Fibroblast of lung (primary cell): Measurements from ENCODE around the gene IQCF2. TPM values are rescaled to one million over a fixed set of nuclear protein-coding genes. Genes with fewer than 3 reads are reported as not detected.

Experiments
- DNase-seq, 2 donors: peaks; one replicate each; pipeline versions ENCODE4 v3.0.0 to v3.0.0-alpha.2; 2010; ENCODE audit warnings: low read depth in 2 of 2
- H2AFZ ChIP-seq: 2 replicates; pipeline ENCODE4 v1.5.1; 2012; ENCODE audit warnings: low read length, control low read depth, inconsistent platforms
- H3K27ac ChIP-seq: 2 replicates; pipeline ENCODE4 v1.5.1; 2011; ENCODE audit warnings: low read length, control low read depth; ENCODE audit not compliant: insufficient read depth
- H3K27me3 ChIP-seq: 2 replicates; pipeline ENCODE4 v1.5.1; 2011; ENCODE audit warnings: mild to moderate bottlenecking, low read length; ENCODE audit not compliant: control insufficient read depth, insufficient read depth
- H3K36me3 ChIP-seq: 2 replicates; pipeline ENCODE4 v1.5.1; 2011; ENCODE audit warnings: low read length; ENCODE audit not compliant: control insufficient read depth, insufficient read depth
- H3K4me1 ChIP-seq: 2 replicates; pipeline ENCODE4 v1.5.1; 2011; ENCODE audit warnings: low read length; ENCODE audit not compliant: control insufficient read depth, insufficient read depth; ENCODE audit errors: extremely low read depth
- H3K4me2 ChIP-seq: 2 replicates; pipeline ENCODE4 v1.5.1; 2011; ENCODE audit warnings: low read length, control low read depth; ENCODE audit not compliant: insufficient read depth; ENCODE audit errors: extremely low read depth
- H3K4me3 ChIP-seq, 4 experiments: fragments of 200-600 bp in 1 of 4; sonication (generic) in 1 of 4; replicated peaks in 1 of 4; 2 replicates each; pipeline ENCODE4 v1.5.1; 2011 to 2016; ENCODE audit warnings: low read length in 4 of 4, low read depth in 3 of 4, mild to moderate bottlenecking in 3 of 4, control low read depth in 2 of 4, inconsistent platforms in 1 of 4, mixed read lengths in 1 of 4; ENCODE audit not compliant: insufficient read depth in 1 of 4; ENCODE audit errors: control extremely low read depth in 1 of 4
- H3K79me2 ChIP-seq: 2 replicates; pipeline ENCODE4 v1.5.1; 2012; ENCODE audit warnings: mild to moderate bottlenecking, low read length, inconsistent platforms; ENCODE audit not compliant: control insufficient read depth, insufficient read depth
- H3K9ac ChIP-seq: 2 replicates; pipeline ENCODE4 v1.5.1; 2011; ENCODE audit warnings: mild to moderate bottlenecking, low read length, control low read depth; ENCODE audit not compliant: insufficient read depth
- H3K9me3 ChIP-seq: 2 replicates; pipeline ENCODE4 v1.5.1; 2012; ENCODE audit warnings: low read depth, low read length; ENCODE audit not compliant: control insufficient read depth, insufficient read depth
- H4K20me1 ChIP-seq: 2 replicates; pipeline ENCODE4 v1.5.1; 2011; ENCODE audit warnings: low read length; ENCODE audit not compliant: control insufficient read depth, insufficient read depth; ENCODE audit errors: extremely low read depth
- CTCF ChIP-seq, 2 donors: IDR thresholded peaks in 1 of 2; conservative IDR thresholded peaks in 1 of 2; 1 replicate in 1 of 2; 2 replicates in 1 of 2; pipeline ENCODE4 v1.5.1; 2011 to 2012; ENCODE audit warnings: low read length in 2 of 2, control low read depth in 1 of 2, inconsistent platforms in 1 of 2, low read depth in 1 of 2, mild to moderate bottlenecking in 1 of 2
- EZH2 ChIP-seq: IDR thresholded peaks from 2 replicates; pipeline ENCODE4 v1.5.1; 2012; ENCODE audit warnings: low read length, control low read depth, mild to moderate bottlenecking; ENCODE audit errors: missing control alignments
- polyA minus RNA-seq: library from RNA; depleted of rRNA, polyadenylated mRNA; stranded (reverse); fragments of >200 nt; gene quantifications from 2 replicates; pipeline ENCODE4 v1.2.3, GENCODE V29; 2011; ENCODE audit warnings: low replicate concordance
- polyA plus RNA-seq, 2 donors: library from polyadenylated mRNA; depleted of rRNA in 1 of 2; stranded (reverse) in 1 of 2; unstranded in 1 of 2; fragments of >200 nt; gene quantifications; 2 replicates each; pipeline ENCODE4 v1.2.1, GENCODE V29; 2011 to 2012; ENCODE audit warnings: missing spikeins in 1 of 2
- total RNA-seq: library from RNA; depleted of rRNA; stranded (reverse); fragments of >200 nt; gene quantifications from 2 replicates; pipeline ENCODE4 v1.2.1, GENCODE V29; 2014

The IQCF2 gene
- not detected in 2 replicates for total RNA-seq
- not detected in 2 replicates for polyA plus RNA-seq
- not detected in 2 replicates for polyA plus RNA-seq (2012)
- polyA minus RNA-seq: not detected in 2 replicates

- Histone ChIP-seq H2AFZ (no peak within 1 kb of the TSS), H3K9me3 (no peaks in the 10 kb centered on the region), H3K4me1 (no peaks in the 10 kb centered on the region), H3K79me2 (no peaks in the 10 kb centered on the region), H3K9ac (no peak within 1 kb of the TSS), H3K27ac (no peak within 1 kb of the TSS), H3K4me2 (no peak within 1 kb of the TSS), H4K20me1 (no peaks in the 10 kb centered on the region), H3K4me3 (no peak within 1 kb of the TSS), H3K36me3 (no peaks in the 10 kb centered on the region), H3K27me3 (no peaks in the 10 kb centered on the region)
- DNase-seq: no peak
- TF ChIP-seq EZH2 (no peak), CTCF (conservative IDR thresholded peaks at IDR 0.05 in 1 of 2, IDR thresholded peaks at IDR 0.05 in 1 of 2; ENCODE audit: low read depth in 1 of 2, low read length in 2 of 2) (no peak)
Measured at GRCh38 chr3:51860703-51861665, at the start of gene IQCF2. Gene IQCF2 (plus strand): TSS chr3:51861615. CDS start chr3:51861667, 52 bp downstream.

DNA sequence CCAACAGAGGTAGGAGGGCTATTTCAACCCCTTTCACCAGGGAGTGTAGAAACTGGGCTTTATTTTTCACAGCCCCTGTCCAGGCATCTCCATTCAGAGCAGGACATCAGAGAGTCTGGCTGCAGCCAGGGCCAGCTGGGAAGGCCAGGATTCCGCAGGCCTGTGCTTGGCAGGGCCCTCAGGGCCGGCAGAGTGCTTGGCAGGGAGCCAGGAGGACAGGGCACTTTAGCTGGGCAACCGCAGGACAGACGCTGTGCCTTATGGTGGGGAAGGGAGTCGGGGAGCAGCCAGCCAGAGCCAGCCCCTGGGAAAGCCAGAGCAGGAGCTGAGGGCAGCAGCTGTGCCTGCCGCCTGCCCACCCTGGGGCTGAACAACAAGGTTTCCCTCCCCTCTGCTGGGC lies 47.9 kb upstream of the IQCF2 start:
- Histone ChIP-seq H3K27me3 (no peaks in the 10 kb centered on the region), H3K9me3 (no peaks in the 10 kb centered on the region), H3K27ac (no peak overlapping the region), H3K4me2 (no peak overlapping the region), H3K79me2 (no peaks in the 10 kb centered on the region), H3K9ac (no peak overlapping the region), H3K4me1 (no peaks in the 10 kb centered on the region), H3K36me3 (no peaks in the 10 kb centered on the region), H4K20me1 (no peaks in the 10 kb centered on the region), H2AFZ (no peak overlapping the region), H3K4me3 (no peak overlapping the region)
- no peak for DNase-seq
- TF ChIP-seq EZH2: no peak

DNA sequence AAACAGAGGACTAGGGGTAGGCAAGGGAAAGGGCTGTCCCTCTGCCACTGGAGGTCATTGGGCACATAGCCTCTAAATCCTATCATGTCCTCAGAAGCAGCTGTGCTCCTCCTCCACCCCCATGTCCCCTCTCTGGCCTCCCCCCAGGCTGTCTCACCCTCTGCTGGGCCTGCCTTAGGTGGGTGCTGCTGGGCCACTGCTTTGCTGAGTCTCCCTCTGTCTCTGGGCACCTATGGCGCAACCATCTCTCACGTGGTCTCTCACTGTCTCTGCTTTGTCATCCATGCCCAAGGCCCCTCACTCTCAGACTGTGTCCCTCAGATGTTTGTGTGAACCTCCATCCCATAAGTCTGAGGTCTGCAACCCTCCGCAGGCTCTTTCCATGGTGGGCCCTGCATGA lies 47.4 kb upstream of the IQCF2 start:
- Histone ChIP-seq H3K27ac (no peak overlapping the region), H3K79me2 (no peaks in the 10 kb centered on the region), H3K4me3 (no peak overlapping the region), H3K4me1 (no peaks in the 10 kb centered on the region), H3K27me3 (no peaks in the 10 kb centered on the region), H2AFZ (no peak overlapping the region), H4K20me1 (no peaks in the 10 kb centered on the region), H3K36me3 (no peaks in the 10 kb centered on the region), H3K4me2 (no peak overlapping the region), H3K9me3 (no peaks in the 10 kb centered on the region), H3K9ac (no peak overlapping the region)
- no peak for TF ChIP-seq CTCF (conservative IDR thresholded peaks at IDR 0.05 in 1 of 2, IDR thresholded peaks at IDR 0.05 in 1 of 2; ENCODE audit: low read depth in 1 of 2, low read length in 2 of 2)
- TF ChIP-seq EZH2: no peak
- DNase-seq: no peak
